ENCODE results near the gene KLHL42. TPM values are rescaled to one million over a fixed set of nuclear protein-coding genes. Genes with fewer than 3 reads are reported as not detected.
"Not testable (repeated sequence)": the region's sequence is repeated elsewhere in the genome, so short reads cannot be mapped to it uniquely, and the experiment has no call there.

KLHL42 gene, protein sequence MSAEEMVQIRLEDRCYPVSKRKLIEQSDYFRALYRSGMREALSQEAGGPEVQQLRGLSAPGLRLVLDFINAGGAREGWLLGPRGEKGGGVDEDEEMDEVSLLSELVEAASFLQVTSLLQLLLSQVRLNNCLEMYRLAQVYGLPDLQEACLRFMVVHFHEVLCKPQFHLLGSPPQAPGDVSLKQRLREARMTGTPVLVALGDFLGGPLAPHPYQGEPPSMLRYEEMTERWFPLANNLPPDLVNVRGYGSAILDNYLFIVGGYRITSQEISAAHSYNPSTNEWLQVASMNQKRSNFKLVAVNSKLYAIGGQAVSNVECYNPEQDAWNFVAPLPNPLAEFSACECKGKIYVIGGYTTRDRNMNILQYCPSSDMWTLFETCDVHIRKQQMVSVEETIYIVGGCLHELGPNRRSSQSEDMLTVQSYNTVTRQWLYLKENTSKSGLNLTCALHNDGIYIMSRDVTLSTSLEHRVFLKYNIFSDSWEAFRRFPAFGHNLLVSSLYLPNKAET
- total RNA-seq (ENCODE audit: unreplicated experiment): 65.3 TPM
- long read RNA-seq, full-length matches to known transcripts: 4 of 8 reads
- long read RNA-seq, partial matches to known transcripts: 0 of 8 reads
- long read RNA-seq, other reads (novel, unspliced or antisense): 4 of 8 reads

- peak; percentile 84 for DNase-seq
- Mint-ChIP-seq H3K36me3 (ENCODE audit: unreplicated experiment) (no peaks in the 10 kb centered on the region), H3K27ac (ENCODE audit: unreplicated experiment) (peak within 1 kb of the TSS; percentile 98), H3K4me3 (ENCODE audit: unreplicated experiment) (peak within 1 kb of the TSS; percentile 92), H3K4me1 (ENCODE audit: low read depth, unreplicated experiment) (peaks cover 14% of the 10 kb centered on the region), H3K9me3 (ENCODE audit: unreplicated experiment) (peaks cover 13% of the 10 kb centered on the region), H3K27me3 (ENCODE audit: unreplicated experiment) (peaks cover 12% of the 10 kb centered on the region)
- TF ChIP-seq, protein P1, sequence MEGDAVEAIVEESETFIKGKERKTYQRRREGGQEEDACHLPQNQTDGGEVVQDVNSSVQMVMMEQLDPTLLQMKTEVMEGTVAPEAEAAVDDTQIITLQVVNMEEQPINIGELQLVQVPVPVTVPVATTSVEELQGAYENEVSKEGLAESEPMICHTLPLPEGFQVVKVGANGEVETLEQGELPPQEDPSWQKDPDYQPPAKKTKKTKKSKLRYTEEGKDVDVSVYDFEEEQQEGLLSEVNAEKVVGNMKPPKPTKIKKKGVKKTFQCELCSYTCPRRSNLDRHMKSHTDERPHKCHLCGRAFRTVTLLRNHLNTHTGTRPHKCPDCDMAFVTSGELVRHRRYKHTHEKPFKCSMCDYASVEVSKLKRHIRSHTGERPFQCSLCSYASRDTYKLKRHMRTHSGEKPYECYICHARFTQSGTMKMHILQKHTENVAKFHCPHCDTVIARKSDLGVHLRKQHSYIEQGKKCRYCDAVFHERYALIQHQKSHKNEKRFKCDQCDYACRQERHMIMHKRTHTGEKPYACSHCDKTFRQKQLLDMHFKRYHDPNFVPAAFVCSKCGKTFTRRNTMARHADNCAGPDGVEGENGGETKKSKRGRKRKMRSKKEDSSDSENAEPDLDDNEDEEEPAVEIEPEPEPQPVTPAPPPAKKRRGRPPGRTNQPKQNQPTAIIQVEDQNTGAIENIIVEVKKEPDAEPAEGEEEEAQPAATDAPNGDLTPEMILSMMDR (IDR thresholded peaks at IDR 0.05; ENCODE audit: partially characterized antibody, unreplicated experiment): no peak
Observed at GRCh38 chr12:27779920-27780611, at the start of gene KLHL42, which contains the start of gene MANSC4. TSS of gene KLHL42 (plus strand) at chr12:27780233. CDS start at chr12:27780331, 98 bp downstream. TSS of gene MANSC4 (minus strand) at chr12:27780236. CDS start at chr12:27771276, 8,960 bp downstream.

DNA sequence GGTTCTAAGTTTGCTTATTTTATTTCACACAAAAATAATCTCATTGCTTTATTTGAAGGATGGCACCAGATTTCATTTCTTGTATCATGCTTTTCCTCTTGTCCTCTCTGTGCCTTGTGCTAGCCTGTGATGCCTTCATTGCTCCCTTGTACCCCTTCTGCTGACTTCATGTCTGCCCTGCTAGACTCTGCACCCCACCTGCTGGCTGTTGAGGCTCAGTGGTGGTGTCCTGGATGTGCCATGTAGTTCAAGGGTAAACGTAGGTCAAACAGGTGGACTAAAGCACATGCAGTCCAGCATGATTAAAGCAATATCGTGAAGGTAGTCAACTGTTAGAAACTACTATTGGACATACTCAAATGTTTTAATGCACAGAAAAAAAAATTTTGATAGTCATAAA lies 47.8 kb upstream of the KLHL42 start:
- no peak overlapping the region for H3K27ac Mint-ChIP-seq (ENCODE audit: unreplicated experiment)
- no peak for DNase-seq

GRCh38 chr12:27733052-27733656 lies 46.9 kb upstream of the KLHL42 start:
- Mint-ChIP-seq H3K4me1 (ENCODE audit: low read depth, unreplicated experiment) (no peaks in the 10 kb centered on the region), H3K36me3 (ENCODE audit: unreplicated experiment) (no peaks in the 10 kb centered on the region), H3K27ac (ENCODE audit: unreplicated experiment) (no peak overlapping the region), H3K4me3 (ENCODE audit: unreplicated experiment) (no peak overlapping the region), H3K27me3 (ENCODE audit: unreplicated experiment) (no peaks in the 10 kb centered on the region), H3K9me3 (ENCODE audit: unreplicated experiment) (no peaks in the 10 kb centered on the region)
- DNase-seq: peak; percentile 29
- TF ChIP-seq, protein P1 (IDR thresholded peaks at IDR 0.05; ENCODE audit: partially characterized antibody, unreplicated experiment): peak; percentile 83

More for the DNA sequence above, 47.8 kb upstream of the KLHL42 start:
- Mint-ChIP-seq H3K36me3 (ENCODE audit: unreplicated experiment) (no peaks in the 10 kb centered on the region), H3K27me3 (ENCODE audit: unreplicated experiment) (no peaks in the 10 kb centered on the region), H3K4me3 (ENCODE audit: unreplicated experiment) (no peak overlapping the region), H3K4me1 (ENCODE audit: low read depth, unreplicated experiment) (no peaks in the 10 kb centered on the region), H3K9me3 (ENCODE audit: unreplicated experiment) (no peaks in the 10 kb centered on the region)
- TF ChIP-seq, protein P1 (IDR thresholded peaks at IDR 0.05; ENCODE audit: partially characterized antibody, unreplicated experiment): no peak

DNA sequence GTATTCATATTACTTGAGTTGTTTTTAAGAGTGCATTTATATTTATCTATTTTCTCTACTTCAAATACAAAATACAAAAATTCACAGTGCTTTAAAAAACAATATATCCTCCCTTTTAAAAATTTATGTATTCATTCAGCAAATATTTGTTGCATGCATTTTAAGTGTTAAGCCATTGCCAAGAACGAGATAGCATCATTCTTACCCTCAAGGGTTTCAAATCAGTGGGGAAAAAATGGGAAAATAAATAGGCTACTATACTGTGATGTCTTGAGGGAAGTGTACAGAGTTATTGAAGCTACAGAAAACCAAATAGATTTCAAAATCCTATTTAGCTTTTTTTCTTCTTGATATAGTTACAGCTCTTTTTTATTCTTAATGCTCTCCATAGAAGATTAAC lies 46.2 kb upstream of the KLHL42 start:
- H3K9me3 Mint-ChIP-seq (ENCODE audit: unreplicated experiment): no peaks in the 10 kb centered on the region
- DNase-seq: no peak
- no peaks in the 10 kb centered on the region for H3K36me3 Mint-ChIP-seq (ENCODE audit: unreplicated experiment)
- no peaks in the 10 kb centered on the region for H3K4me1 Mint-ChIP-seq (ENCODE audit: low read depth, unreplicated experiment)
- H3K4me3 Mint-ChIP-seq (ENCODE audit: unreplicated experiment): no peak overlapping the region
- no peaks in the 10 kb centered on the region for H3K27me3 Mint-ChIP-seq (ENCODE audit: unreplicated experiment)
- no peak overlapping the region for H3K27ac Mint-ChIP-seq (ENCODE audit: unreplicated experiment)
- TF ChIP-seq, protein P1 (IDR thresholded peaks at IDR 0.05; ENCODE audit: partially characterized antibody, unreplicated experiment): no peak

- not testable (repeated sequence) for H3K4me1 Mint-ChIP-seq (ENCODE audit: low read depth, unreplicated experiment); H3K4me3 Mint-ChIP-seq (ENCODE audit: unreplicated experiment); H3K9me3 Mint-ChIP-seq (ENCODE audit: unreplicated experiment); DNase-seq; H3K36me3 Mint-ChIP-seq (ENCODE audit: unreplicated experiment); H3K27me3 Mint-ChIP-seq (ENCODE audit: unreplicated experiment); H3K27ac Mint-ChIP-seq (ENCODE audit: unreplicated experiment)
Observed at GRCh38 chr12:27734321-27734720, 45.7 kb upstream of the KLHL42 start.

Data from glutamatergic neuron (in vitro differentiated cells).